ENCODE data around the gene ZNF609. TPM values are rescaled to one million over a fixed set of nuclear protein-coding genes. Genes with fewer than 3 reads are reported as not detected.

ZNF609 gene
- total RNA-seq, 1 experiment from 2014 or later: 9.9 TPM

DNA sequence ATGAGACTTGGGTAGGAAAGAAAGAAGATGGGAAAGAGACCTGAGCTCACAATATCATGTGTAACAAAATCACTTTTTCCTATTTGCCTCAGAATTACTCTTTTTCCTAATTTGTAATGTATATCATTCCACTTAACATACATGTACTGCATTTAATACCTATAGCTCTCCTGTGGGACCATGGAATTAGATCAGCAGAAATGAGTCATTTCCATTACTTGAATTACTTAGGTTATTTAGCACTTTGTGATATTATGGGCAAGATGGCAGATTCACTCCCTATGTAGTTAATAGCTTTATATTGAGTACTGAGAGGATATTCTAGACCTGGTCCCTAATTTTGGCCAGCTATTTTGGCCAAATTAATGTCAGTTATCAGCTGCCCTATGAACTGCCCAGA, 70.5 kb downstream of the ZNF609 start:
- H3F3A ChIP-seq (ENCODE audit: low read length, unreplicated experiment): peaks cover 3% of the 10 kb centered on the region
- no peaks in the 10 kb centered on the region for H3K9me3 ChIP-seq (ENCODE audit: low read length)
- BruUV-seq (replicated peaks): no TSS peak
- no peak overlapping the region for H3K27ac ChIP-seq (ENCODE audit: low read length)
- H3K9ac ChIP-seq (ENCODE audit: low read length): no peak overlapping the region
- H3K9me2 ChIP-seq (replicated peaks; ENCODE audit: low read length): no peaks in the 10 kb centered on the region
- no peak overlapping the region for H3K4me3 ChIP-seq (ENCODE audit: low read length)
- peaks cover 82% of the 10 kb centered on the region for H3K79me2 ChIP-seq (ENCODE audit: low read length)
- DNase-seq (no peak), ATAC-seq (no peak)
- no peaks in the 10 kb centered on the region for H3K36me3 ChIP-seq (ENCODE audit: low read depth, low read length)
- intact Hi-C loops (cut with micrococcal nuclease): no loop called here
- H4K20me1 ChIP-seq (ENCODE audit: low read length): no peaks in the 10 kb centered on the region
- no peak for TF ChIP-seq EZH2 (IDR thresholded peaks at IDR 0.05; ENCODE audit: low read length, unreplicated experiment)
- no peak for TF ChIP-seq EZH2phosphoT487 (IDR thresholded peaks at IDR 0.05; ENCODE audit: borderline replicate concordance, low read length)
- TF ChIP-seq, protein P1, sequence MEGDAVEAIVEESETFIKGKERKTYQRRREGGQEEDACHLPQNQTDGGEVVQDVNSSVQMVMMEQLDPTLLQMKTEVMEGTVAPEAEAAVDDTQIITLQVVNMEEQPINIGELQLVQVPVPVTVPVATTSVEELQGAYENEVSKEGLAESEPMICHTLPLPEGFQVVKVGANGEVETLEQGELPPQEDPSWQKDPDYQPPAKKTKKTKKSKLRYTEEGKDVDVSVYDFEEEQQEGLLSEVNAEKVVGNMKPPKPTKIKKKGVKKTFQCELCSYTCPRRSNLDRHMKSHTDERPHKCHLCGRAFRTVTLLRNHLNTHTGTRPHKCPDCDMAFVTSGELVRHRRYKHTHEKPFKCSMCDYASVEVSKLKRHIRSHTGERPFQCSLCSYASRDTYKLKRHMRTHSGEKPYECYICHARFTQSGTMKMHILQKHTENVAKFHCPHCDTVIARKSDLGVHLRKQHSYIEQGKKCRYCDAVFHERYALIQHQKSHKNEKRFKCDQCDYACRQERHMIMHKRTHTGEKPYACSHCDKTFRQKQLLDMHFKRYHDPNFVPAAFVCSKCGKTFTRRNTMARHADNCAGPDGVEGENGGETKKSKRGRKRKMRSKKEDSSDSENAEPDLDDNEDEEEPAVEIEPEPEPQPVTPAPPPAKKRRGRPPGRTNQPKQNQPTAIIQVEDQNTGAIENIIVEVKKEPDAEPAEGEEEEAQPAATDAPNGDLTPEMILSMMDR (conservative IDR thresholded peaks at IDR 0.05; ENCODE audit: low read depth, low read length): no peak
- peaks cover 9% of the 10 kb centered on the region for H3K4me1 ChIP-seq (ENCODE audit: insufficient read depth, low read length)
- POLR2A ChIA-PET (ENCODE audit: unreplicated experiment): no interaction called here
- H2AFZ ChIP-seq (ENCODE audit: low read length): no peak overlapping the region
- no peak overlapping the region for H3K4me2 ChIP-seq (ENCODE audit: low read length)
- H3K27me3 ChIP-seq (ENCODE audit: low read length): no peaks in the 10 kb centered on the region
- CTCF ChIA-PET: no interaction called here

DNA sequence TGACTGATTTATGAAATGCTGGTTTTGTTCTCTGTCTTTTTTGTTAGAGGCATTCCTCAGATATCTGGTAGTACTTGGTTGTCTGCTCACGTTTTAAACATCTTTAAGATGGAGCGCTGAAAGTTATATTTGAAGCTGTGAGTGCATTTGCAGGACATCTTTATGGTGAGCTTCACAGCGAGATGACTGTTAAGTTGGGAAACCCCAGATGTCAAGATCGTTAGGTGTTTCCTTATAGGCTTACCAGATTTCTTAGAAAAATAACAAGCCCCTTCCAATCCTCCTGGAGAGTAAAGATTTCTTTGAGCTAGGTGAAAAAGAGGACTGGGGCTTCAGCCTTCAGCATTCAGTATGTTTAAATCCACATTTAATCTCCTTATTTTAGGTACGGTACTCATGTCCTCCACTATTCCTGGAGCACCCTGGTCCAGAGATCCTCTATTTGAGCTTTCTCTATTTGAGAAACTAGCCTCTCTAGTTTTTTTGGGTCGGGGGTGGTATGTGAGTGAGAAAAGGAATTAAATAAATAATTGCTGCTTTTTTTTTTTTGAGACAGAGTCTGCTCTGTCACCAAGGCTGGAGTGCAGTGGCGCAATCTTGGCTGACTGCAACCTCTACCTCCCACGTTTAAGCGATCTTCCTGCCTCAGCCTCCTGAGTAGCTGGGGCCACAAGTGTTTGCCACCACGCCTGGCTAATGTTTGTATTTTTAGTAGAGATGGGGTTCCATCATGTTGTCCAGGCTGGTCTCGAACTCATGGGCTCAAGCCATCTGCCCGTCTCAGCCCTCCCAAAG, 72.3 kb downstream of the ZNF609 start:
- Histone ChIP-seq H3K4me3 (ENCODE audit: low read length) (no peak overlapping the region), H3F3A (ENCODE audit: low read length, unreplicated experiment) (peaks cover 3% of the 10 kb centered on the region), H3K4me1 (ENCODE audit: insufficient read depth, low read length) (peaks cover 17% of the 10 kb centered on the region), H3K9me3 (ENCODE audit: low read length) (no peaks in the 10 kb centered on the region), H4K20me1 (ENCODE audit: low read length) (no peaks in the 10 kb centered on the region), H3K27ac (ENCODE audit: low read length) (no peak overlapping the region), H3K27me3 (ENCODE audit: low read length) (no peaks in the 10 kb centered on the region), H3K4me2 (ENCODE audit: low read length) (no peak overlapping the region), H3K9me2 (replicated peaks; ENCODE audit: low read length) (no peaks in the 10 kb centered on the region), H2AFZ (ENCODE audit: low read length) (no peak overlapping the region), H3K79me2 (ENCODE audit: low read length) (peaks cover 76% of the 10 kb centered on the region), H3K9ac (ENCODE audit: low read length) (no peak overlapping the region), H3K36me3 (ENCODE audit: low read depth, low read length) (no peaks in the 10 kb centered on the region)
- ATAC-seq: no peak
- intact Hi-C loops (cut with micrococcal nuclease): no loop called here
- DNase-seq: no peak
- ChIA-PET CTCF (no interaction called here), POLR2A (ENCODE audit: unreplicated experiment) (no interaction called here)
- TF ChIP-seq EZH2phosphoT487 (IDR thresholded peaks at IDR 0.05; ENCODE audit: borderline replicate concordance, low read length) (no peak), EZH2 (IDR thresholded peaks at IDR 0.05; ENCODE audit: low read length, unreplicated experiment) (no peak)
- TF ChIP-seq, protein P1 (conservative IDR thresholded peaks at IDR 0.05; ENCODE audit: low read depth, low read length): no peak
- no TSS peak for BruUV-seq (replicated peaks)
